Panc1 (cell line): Measurements from ENCODE around the gene AMBRA1. TPM values are rescaled to one million over a fixed set of nuclear protein-coding genes. Genes with fewer than 3 reads are reported as not detected.

Source experiments
- ATAC-seq: fragments of 200-7000 bp; cut with Tn5 transposase; 2 replicates; pipeline ENCODE4 v1.9.1; 2020; ENCODE audit warnings: mild to moderate bottlenecking, moderate library complexity
- BruUV-seq: library from RNA; stranded (reverse); fragments of 400-500 nt; replicated peaks from 2 replicates; lab custom pipeline; 2021; lab: Mats Ljungman, UMichigan
- CTCF ChIA-PET: fragments of 300-600 bp; sonication (Branson Sonifier 250); formaldehyde crosslinking; loops from one replicate; lab custom pipeline; 2022; ENCODE audit warnings: antibody characterized with exemption; lab: Charles Lee
- POLR2A ChIA-PET: fragments of 300-600 bp; sonication (Branson Sonifier 250); formaldehyde crosslinking; loops from one replicate; lab custom pipeline; 2022; ENCODE audit warnings: antibody characterized with exemption; lab: Charles Lee
- DNase-seq: peaks from one replicate; pipeline ENCODE4 v3.0.0-alpha.2; 2010; ENCODE audit warnings: low read depth, low spot score
- H3K27ac ChIP-seq: 2 replicates; pipeline ENCODE4 v1.5.1; 2011; ENCODE audit warnings: mild to moderate bottlenecking, low read length, inconsistent platforms
- H3K27me3 ChIP-seq: fragments of 200-500 bp; sonication (Bioruptor generic); 2 replicates; pipeline ENCODE4 v1.6.0; 2014; ENCODE audit warnings: low read length, inconsistent platforms; ENCODE audit not compliant: control insufficient read depth, insufficient read depth
- H3K36me3 ChIP-seq: fragments of 200-500 bp; sonication (Bioruptor generic); 2 replicates; pipeline ENCODE4 v1.5.1; 2014; ENCODE audit warnings: inconsistent platforms, mild to moderate bottlenecking, low read length, moderate library complexity; ENCODE audit not compliant: control insufficient read depth, insufficient read depth
- H3K4me1 ChIP-seq: 2 replicates; pipeline ENCODE4 v1.5.1; 2011; ENCODE audit warnings: inconsistent platforms, mild to moderate bottlenecking, low read length, moderate library complexity; ENCODE audit not compliant: control insufficient read depth, insufficient read depth
- H3K4me3 ChIP-seq, 2 experiments: 2 replicates each; pipeline ENCODE4 v1.5.1; 2011 to 2012; ENCODE audit warnings: low read depth in 2 of 2, low read length in 2 of 2, mild to moderate bottlenecking in 2 of 2, inconsistent platforms in 1 of 2, moderate library complexity in 1 of 2
- H3K9me3 ChIP-seq: fragments of 200-500 bp; sonication (Bioruptor generic); 2 replicates; pipeline ENCODE4 v1.5.1; 2014; ENCODE audit warnings: low read depth, mild to moderate bottlenecking, inconsistent platforms, low read length, moderate library complexity; ENCODE audit not compliant: control insufficient read depth, insufficient read depth
- POLR2AphosphoS5 ChIP-seq: IDR thresholded peaks from 2 replicates; pipeline ENCODE4 v1.6.1; 2012; ENCODE audit warnings: mild to moderate bottlenecking, low read depth, low read length, moderate library complexity
- SIN3A ChIP-seq: IDR thresholded peaks from 2 replicates; pipeline ENCODE4 v1.6.1; 2012; ENCODE audit warnings: low read depth, mild to moderate bottlenecking, low read length, moderate library complexity, borderline replicate concordance; ENCODE audit not compliant: insufficient read depth
- TCF7L2 ChIP-seq: IDR thresholded peaks from 2 replicates; pipeline ENCODE4 v1.6.1; 2011; ENCODE audit warnings: mild to moderate bottlenecking, low read depth, low read length, inconsistent platforms
- in situ Hi-C: cut with HindIII; loops from 2 replicates; pipeline ENCODE4 v1.10.0; 2016; ENCODE audit warnings: low sequenced_read_pairs, low pct_unique_long_range_greater_than_20kb
- intact Hi-C: fragments of 100-400 bp; cut with micrococcal nuclease; formaldehyde crosslinking; loops from one replicate; pipeline ENCODE4 v1.10.0; 2022; ENCODE audit not compliant: unreplicated experiment
- total RNA-seq: library from RNA; stranded (reverse); gene quantifications from one replicate; pipeline ENCODE4 v1.2.1, GENCODE V29; 2021; ENCODE audit not compliant: unreplicated experiment
- TF ChIP-seq, protein P1 (sequence below), 2 experiments: IDR thresholded peaks; 2 replicates each; pipeline ENCODE4 v1.6.1; 2011 to 2012; ENCODE audit warnings: low read depth in 2 of 2, control low read depth in 1 of 2, low read length in 1 of 2, mild to moderate bottlenecking in 1 of 2, moderate library complexity in 1 of 2; ENCODE audit not compliant: insufficient read depth in 1 of 2
- TF ChIP-seq, protein P2 (sequence below): fragments of 450-650 bp; IDR thresholded peaks from 2 replicates; pipeline ENCODE4 v1.5.1; 2017; ENCODE audit warnings: mild to moderate bottlenecking

The AMBRA1 gene
- total RNA-seq, 1 experiment from 2014 or later, result 40.0 TPM

GRCh38 chr11:46594785-46595184 is 962 bp upstream of the AMBRA1 start:
- ChIA-PET POLR2A (no interaction called here), CTCF (interaction anchor here (0.6 kb wide), 1 partner anchor 461 kb away, joined by 3 read pairs; no protein-coding TSS in a partner anchor)
- Histone ChIP-seq H3K4me3 (peak overlapping the region in 1 of 2 experiments; percentile 89; a peak in 2 of 4 replicates), H3K4me1 (peaks cover 25% of the 10 kb centered on the region), H3K9me3 (no peaks in the 10 kb centered on the region), H3K27me3 (no peaks in the 10 kb centered on the region), H3K27ac (peak overlapping the region; percentile 97), H3K36me3 (no peaks in the 10 kb centered on the region; the same call in 1 of the 2 replicates)
- intact Hi-C loops (no loop called here), in situ Hi-C loops (no loop called here)
- DNase-seq (no peak), ATAC-seq (no peak)
- TF ChIP-seq, protein P1, sequence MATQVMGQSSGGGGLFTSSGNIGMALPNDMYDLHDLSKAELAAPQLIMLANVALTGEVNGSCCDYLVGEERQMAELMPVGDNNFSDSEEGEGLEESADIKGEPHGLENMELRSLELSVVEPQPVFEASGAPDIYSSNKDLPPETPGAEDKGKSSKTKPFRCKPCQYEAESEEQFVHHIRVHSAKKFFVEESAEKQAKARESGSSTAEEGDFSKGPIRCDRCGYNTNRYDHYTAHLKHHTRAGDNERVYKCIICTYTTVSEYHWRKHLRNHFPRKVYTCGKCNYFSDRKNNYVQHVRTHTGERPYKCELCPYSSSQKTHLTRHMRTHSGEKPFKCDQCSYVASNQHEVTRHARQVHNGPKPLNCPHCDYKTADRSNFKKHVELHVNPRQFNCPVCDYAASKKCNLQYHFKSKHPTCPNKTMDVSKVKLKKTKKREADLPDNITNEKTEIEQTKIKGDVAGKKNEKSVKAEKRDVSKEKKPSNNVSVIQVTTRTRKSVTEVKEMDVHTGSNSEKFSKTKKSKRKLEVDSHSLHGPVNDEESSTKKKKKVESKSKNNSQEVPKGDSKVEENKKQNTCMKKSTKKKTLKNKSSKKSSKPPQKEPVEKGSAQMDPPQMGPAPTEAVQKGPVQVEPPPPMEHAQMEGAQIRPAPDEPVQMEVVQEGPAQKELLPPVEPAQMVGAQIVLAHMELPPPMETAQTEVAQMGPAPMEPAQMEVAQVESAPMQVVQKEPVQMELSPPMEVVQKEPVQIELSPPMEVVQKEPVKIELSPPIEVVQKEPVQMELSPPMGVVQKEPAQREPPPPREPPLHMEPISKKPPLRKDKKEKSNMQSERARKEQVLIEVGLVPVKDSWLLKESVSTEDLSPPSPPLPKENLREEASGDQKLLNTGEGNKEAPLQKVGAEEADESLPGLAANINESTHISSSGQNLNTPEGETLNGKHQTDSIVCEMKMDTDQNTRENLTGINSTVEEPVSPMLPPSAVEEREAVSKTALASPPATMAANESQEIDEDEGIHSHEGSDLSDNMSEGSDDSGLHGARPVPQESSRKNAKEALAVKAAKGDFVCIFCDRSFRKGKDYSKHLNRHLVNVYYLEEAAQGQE (IDR thresholded peaks at IDR 0.05; ENCODE audit: insufficient read depth in 1 of 2, low read depth in 2 of 2, low read length in 1 of 2), result no peak
- TF ChIP-seq POLR2AphosphoS5, result no peak
- no peak for TF ChIP-seq TCF7L2
- TF ChIP-seq, protein P2, sequence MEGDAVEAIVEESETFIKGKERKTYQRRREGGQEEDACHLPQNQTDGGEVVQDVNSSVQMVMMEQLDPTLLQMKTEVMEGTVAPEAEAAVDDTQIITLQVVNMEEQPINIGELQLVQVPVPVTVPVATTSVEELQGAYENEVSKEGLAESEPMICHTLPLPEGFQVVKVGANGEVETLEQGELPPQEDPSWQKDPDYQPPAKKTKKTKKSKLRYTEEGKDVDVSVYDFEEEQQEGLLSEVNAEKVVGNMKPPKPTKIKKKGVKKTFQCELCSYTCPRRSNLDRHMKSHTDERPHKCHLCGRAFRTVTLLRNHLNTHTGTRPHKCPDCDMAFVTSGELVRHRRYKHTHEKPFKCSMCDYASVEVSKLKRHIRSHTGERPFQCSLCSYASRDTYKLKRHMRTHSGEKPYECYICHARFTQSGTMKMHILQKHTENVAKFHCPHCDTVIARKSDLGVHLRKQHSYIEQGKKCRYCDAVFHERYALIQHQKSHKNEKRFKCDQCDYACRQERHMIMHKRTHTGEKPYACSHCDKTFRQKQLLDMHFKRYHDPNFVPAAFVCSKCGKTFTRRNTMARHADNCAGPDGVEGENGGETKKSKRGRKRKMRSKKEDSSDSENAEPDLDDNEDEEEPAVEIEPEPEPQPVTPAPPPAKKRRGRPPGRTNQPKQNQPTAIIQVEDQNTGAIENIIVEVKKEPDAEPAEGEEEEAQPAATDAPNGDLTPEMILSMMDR, result no peak
- no peak for TF ChIP-seq SIN3A
- no TSS peak for BruUV-seq

DNA sequence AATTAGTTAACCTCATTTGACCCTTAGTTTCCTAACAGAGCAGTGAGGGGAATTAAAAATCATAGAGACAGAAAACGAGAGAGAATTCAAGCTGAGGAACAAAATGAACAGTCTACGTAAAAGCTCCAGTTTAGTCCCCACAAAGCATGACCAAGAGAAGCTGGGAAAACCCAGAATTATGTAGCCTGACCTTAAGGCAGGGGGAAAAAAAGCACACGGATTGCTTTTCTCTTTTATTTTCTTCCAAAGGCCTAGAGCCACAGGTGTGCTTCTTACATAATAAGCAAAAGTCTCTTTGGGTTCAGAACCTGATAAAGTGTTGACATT is 514 bp upstream of the AMBRA1 start:
- Histone ChIP-seq H3K4me1 (peaks cover 27% of the 10 kb centered on the region), H3K27me3 (no peaks in the 10 kb centered on the region), H3K4me3 (peak overlapping the region; percentile 89 to 99), H3K36me3 (no peaks in the 10 kb centered on the region; the same call in 1 of the 2 replicates), H3K27ac (peak overlapping the region; percentile 97), H3K9me3 (no peaks in the 10 kb centered on the region)
- intact Hi-C loops (no loop called here), in situ Hi-C loops (no loop called here)
- no TSS peak for BruUV-seq
- ChIA-PET CTCF (interaction anchor here (0.6 to 1.0 kb wide), 2 partner anchors 18 to 461 kb away, joined by 3 to 5 read pairs; no protein-coding TSS in a partner anchor), POLR2A (interaction anchor here (0.6 kb wide), 1 partner anchor 14 kb away, joined by 13 read pairs; no protein-coding TSS in a partner anchor)
- no peak for TF ChIP-seq POLR2AphosphoS5
- no peak for TF ChIP-seq SIN3A
- TF ChIP-seq, protein P1 (IDR thresholded peaks at IDR 0.05; ENCODE audit: insufficient read depth in 1 of 2, low read depth in 2 of 2, low read length in 1 of 2), result no peak
- no peak for TF ChIP-seq TCF7L2
- TF ChIP-seq, protein P2, result no peak
- DNase-seq, result no peak
- ATAC-seq, result no peak
